Activated T-cell treated with anti-CD3 and anti-CD28 coated beads, Interleukin-2, amount 50 U/mL, for 72 hours (primary cell): ENCODE data around the gene RC3H2. TPM values are rescaled to one million over a fixed set of nuclear protein-coding genes. Genes with fewer than 3 reads are reported as not detected.

ENCODE experiments used
- ATAC-seq, 2 donors: fragments of 150-1000 bp; cut with Tn5 transposase; replicated peaks in 1 of 2; 2 replicates each; pipeline ENCODE4 v1.10.0; 2021; ENCODE audit warnings: moderate library complexity in 2 of 2, mild to moderate bottlenecking in 1 of 2
- DNase-seq, 2 donors: peaks; one replicate each; pipeline ENCODE4 v3.0.0; 2021 to 2022; ENCODE audit warnings: mixed read lengths in 1 of 2
- H3K27ac Mint-ChIP-seq: one replicate; pipeline ENCODE4 v1.8.0; 2022; ENCODE audit warnings: mild to moderate bottlenecking, moderate library complexity, mixed read lengths
- H3K27me3 Mint-ChIP-seq: one replicate; pipeline ENCODE4 v1.8.0; 2022; ENCODE audit warnings: low read depth, mixed read lengths
- H3K36me3 Mint-ChIP-seq, 2 donors: one replicate each; pipeline ENCODE4 v1.8.0; 2022; ENCODE audit warnings: mixed read lengths in 2 of 2, mild to moderate bottlenecking in 1 of 2; ENCODE audit not compliant: insufficient read depth in 2 of 2
- H3K4me1 Mint-ChIP-seq: one replicate; pipeline ENCODE4 v1.8.0; 2022; ENCODE audit warnings: low read depth, mixed read lengths
- H3K4me3 Mint-ChIP-seq, 2 donors: one replicate each; pipeline ENCODE4 v1.8.0; 2022; ENCODE audit warnings: mild to moderate bottlenecking in 2 of 2, mixed read lengths in 2 of 2, moderate library complexity in 2 of 2
- H3K9me3 Mint-ChIP-seq, 2 donors: one replicate each; pipeline ENCODE4 v1.8.0; 2022; ENCODE audit warnings: mixed read lengths in 2 of 2
- total RNA-seq, 2 donors: library from RNA; stranded (reverse); gene quantifications; one replicate each; pipeline ENCODE4 v1.2.3, GENCODE V29; 2022

RC3H2 gene
- total RNA-seq, result 10 to 100 TPM; 33.7 to 35.6 TPM

- ATAC-seq (peak; percentile 89 to 90), DNase-seq (peak; percentile 95 to 98)
- H3K36me3 Mint-ChIP-seq, result peaks cover 0 to 4% of the 10 kb centered on the region in 2 donors
- peak within 1 kb of the TSS; percentile 99 for H3K27ac Mint-ChIP-seq
- no peaks in the 10 kb centered on the region for H3K27me3 Mint-ChIP-seq
- peak within 1 kb of the TSS; percentile 93 to 99 for H3K4me3 Mint-ChIP-seq
- H3K9me3 Mint-ChIP-seq, result no peaks in the 10 kb centered on the region
- peaks cover 31% of the 10 kb centered on the region for H3K4me1 Mint-ChIP-seq
Measured at GRCh38 chr9:122904823-122905710, at the start of gene RC3H2. Gene RC3H2, minus strand, starts transcription at chr9:122905359. Its CDS starts 7,850 bp downstream, at chr9:122897509.

DNA sequence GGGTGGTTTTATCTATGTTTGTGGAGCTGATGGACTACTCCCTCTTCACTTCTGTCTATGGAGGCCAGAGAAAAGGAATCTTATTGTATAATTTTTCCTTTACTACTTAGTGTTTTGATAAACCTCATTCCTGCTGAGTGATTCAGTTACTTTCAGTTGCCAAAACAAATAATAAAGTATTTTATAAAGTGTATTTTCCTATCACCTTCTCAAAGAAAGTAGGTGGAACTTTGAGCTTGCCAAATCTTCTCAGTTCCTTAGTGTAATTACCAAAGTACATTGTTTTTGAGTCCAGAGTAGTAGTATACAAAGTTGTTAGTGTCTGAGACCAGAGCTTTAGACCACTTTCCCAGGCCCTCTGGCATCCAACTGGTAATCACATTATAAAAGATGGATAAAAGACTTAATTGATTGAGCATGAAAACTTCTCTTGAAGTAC lies 49.1 kb upstream of the RC3H2 start:
- H3K27me3 Mint-ChIP-seq, result no peaks in the 10 kb centered on the region
- no peaks in the 10 kb centered on the region for H3K9me3 Mint-ChIP-seq
- peaks cover 23% of the 10 kb centered on the region for H3K4me1 Mint-ChIP-seq
- H3K27ac Mint-ChIP-seq, result no peak overlapping the region
- peaks cover 2 to 4% of the 10 kb centered on the region in 2 donors for H3K36me3 Mint-ChIP-seq
- ATAC-seq (no peak), DNase-seq (no peak)
- H3K4me3 Mint-ChIP-seq, result no peak overlapping the region

DNA sequence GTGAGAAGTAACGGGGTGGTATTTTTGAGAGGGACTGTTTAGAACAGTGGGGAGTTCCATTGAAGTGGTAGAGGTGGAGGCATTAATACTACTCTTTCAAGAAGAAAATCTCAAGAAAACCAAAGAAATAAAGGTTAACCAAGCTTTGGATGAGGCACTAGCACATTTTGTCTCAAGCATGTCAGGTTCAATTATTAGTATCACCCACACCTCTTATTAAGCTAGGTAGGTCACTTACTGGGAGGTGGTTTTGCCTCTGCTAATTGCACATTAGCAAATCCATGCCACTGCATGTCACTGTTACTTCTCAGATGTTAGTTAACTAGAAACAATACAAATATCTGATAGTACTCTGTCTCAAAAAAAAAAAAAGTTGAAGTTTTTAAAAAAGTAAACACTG lies 45.9 kb upstream of the RC3H2 start:
- Mint-ChIP-seq H3K9me3 (no peaks in the 10 kb centered on the region), H3K4me1 (peaks cover 42% of the 10 kb centered on the region), H3K36me3 (no peaks in the 10 kb centered on the region), H3K27ac (no peak overlapping the region), H3K27me3 (no peaks in the 10 kb centered on the region), H3K4me3 (no peak overlapping the region)
- ATAC-seq (no peak), DNase-seq (no peak)

- Mint-ChIP-seq H3K36me3 (no peaks in the 10 kb centered on the region), H3K4me1 (peaks cover 50% of the 10 kb centered on the region), H3K27me3 (no peaks in the 10 kb centered on the region), H3K4me3 (no peak overlapping the region), H3K27ac (peak overlapping the region; percentile 3), H3K9me3 (no peaks in the 10 kb centered on the region)
- ATAC-seq (no peak), DNase-seq (no peak)
Measured at GRCh38 chr9:122950263-122950662, 45.1 kb upstream of the RC3H2 start.

DNA sequence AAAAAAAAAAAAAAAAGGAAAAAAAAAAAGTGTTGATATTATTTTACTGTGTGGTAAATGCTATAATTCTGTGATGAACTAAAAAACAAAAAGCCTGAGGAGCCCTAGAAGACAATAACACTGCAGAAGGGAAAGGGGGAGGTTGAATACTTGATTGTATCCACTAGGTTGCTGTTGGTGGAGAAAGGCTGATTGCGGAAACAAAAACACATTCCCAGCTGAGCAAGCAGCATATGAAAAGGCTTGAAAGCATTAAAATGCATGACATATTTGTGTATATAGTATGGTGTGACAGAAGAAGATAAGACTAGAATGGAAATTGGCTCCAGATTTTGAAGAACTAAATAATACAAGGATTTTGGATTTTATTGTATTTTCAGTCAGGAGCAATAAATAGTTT lies 44.5 kb upstream of the RC3H2 start:
- Mint-ChIP-seq H3K9me3 (no peaks in the 10 kb centered on the region), H3K4me1 (peaks cover 52% of the 10 kb centered on the region), H3K36me3 (no peaks in the 10 kb centered on the region), H3K4me3 (no peak overlapping the region), H3K27me3 (no peaks in the 10 kb centered on the region), H3K27ac (no peak overlapping the region)
- no peak for DNase-seq
- no peak for ATAC-seq

- DNase-seq, result no peak
- peak overlapping the region; percentile 51 to 74 for H3K4me3 Mint-ChIP-seq
- H3K27me3 Mint-ChIP-seq, result no peaks in the 10 kb centered on the region
- no peaks in the 10 kb centered on the region for H3K9me3 Mint-ChIP-seq
- peaks cover 52% of the 10 kb centered on the region for H3K4me1 Mint-ChIP-seq
- peak overlapping the region; percentile 87 for H3K27ac Mint-ChIP-seq
- ATAC-seq, result peak; percentile 88 to 92
- peaks cover 0 to 2% of the 10 kb centered on the region in 2 donors for H3K36me3 Mint-ChIP-seq
Measured at GRCh38 chr9:122948313-122948712, 43.2 kb upstream of the RC3H2 start.

- H3K4me3 Mint-ChIP-seq, result no peak overlapping the region
- ATAC-seq, result no peak
- H3K27me3 Mint-ChIP-seq, result no peaks in the 10 kb centered on the region
- peaks cover under 1 to 5% of the 10 kb centered on the region in 2 donors for H3K36me3 Mint-ChIP-seq
- no peak overlapping the region for H3K27ac Mint-ChIP-seq
- H3K9me3 Mint-ChIP-seq, result no peaks in the 10 kb centered on the region
- DNase-seq, result no peak
- H3K4me1 Mint-ChIP-seq, result peaks cover 62% of the 10 kb centered on the region
Measured at GRCh38 chr9:122946461-122947005, 41.4 kb upstream of the RC3H2 start.

GRCh38 chr9:122944960-122945888 lies 40.1 kb upstream of the RC3H2 start:
- Mint-ChIP-seq H3K4me1 (peaks cover 61% of the 10 kb centered on the region), H3K9me3 (no peaks in the 10 kb centered on the region), H3K27ac (peak overlapping the region; percentile 82), H3K27me3 (no peaks in the 10 kb centered on the region), H3K36me3 (peaks cover 4 to 7% of the 10 kb centered on the region in 2 donors), H3K4me3 (peak overlapping the region in 1 of 2 donors; percentile 52)
- DNase-seq, result no peak
- ATAC-seq, result no peak

DNA sequence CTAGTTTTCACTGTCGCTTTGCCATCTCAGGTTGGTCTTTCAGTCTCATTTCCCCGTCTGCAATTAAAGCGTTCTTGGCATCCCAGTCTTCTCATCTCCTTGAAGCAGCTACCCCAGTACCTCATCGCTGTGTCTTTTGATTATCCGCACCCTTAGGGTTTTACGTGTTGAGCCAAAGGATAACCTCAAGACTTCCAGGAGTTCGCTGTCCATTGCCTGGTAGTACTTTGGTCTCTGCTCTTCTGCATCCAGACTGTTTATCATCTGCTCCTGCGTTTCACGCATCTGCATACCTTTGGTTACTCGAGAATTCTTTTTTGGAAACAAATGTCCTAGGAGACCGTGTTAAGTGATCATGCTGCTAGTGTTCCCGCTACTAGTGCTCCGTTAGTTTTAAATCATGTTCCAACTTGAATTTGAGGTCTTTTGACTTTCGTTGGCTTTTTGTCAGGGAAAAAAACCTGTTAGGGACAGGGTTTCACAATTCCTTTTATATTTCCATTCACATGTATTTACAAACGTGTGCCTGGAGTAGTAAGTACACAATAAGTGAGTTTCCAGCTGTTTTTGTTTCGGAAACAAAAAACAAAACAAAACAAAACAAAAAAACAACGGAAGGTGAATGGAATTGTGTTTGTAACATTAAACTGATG lies 36.5 kb upstream of the RC3H2 start:
- Mint-ChIP-seq H3K4me3 (peak overlapping the region; percentile 94 to 98), H3K27ac (peak overlapping the region; percentile 90), H3K4me1 (peaks cover 40% of the 10 kb centered on the region), H3K9me3 (no peaks in the 10 kb centered on the region), H3K36me3 (peaks cover 7 to 11% of the 10 kb centered on the region in 2 donors), H3K27me3 (no peaks in the 10 kb centered on the region)
- ATAC-seq (no peak), DNase-seq (no peak)

- peak; percentile 97 to 98 for ATAC-seq
- H3K27me3 Mint-ChIP-seq, result no peaks in the 10 kb centered on the region
- peaks cover 7 to 15% of the 10 kb centered on the region in 2 donors for H3K36me3 Mint-ChIP-seq
- peak; percentile 97 to 99 for DNase-seq
- H3K9me3 Mint-ChIP-seq, result no peaks in the 10 kb centered on the region
- H3K4me3 Mint-ChIP-seq, result peak within 1 kb of the TSS; percentile 94 to 98
- H3K27ac Mint-ChIP-seq, result peak within 1 kb of the TSS; percentile 90
- peaks cover 37% of the 10 kb centered on the region for H3K4me1 Mint-ChIP-seq
Measured at GRCh38 chr9:122940749-122941581, 35.8 kb upstream of the RC3H2 start, which contains the start of gene RABGAP1. Gene RABGAP1, plus strand, starts transcription at chr9:122941020. Its CDS starts 16,040 bp downstream, at chr9:122957060.

- DNase-seq, result no peak
- H3K9me3 Mint-ChIP-seq, result no peaks in the 10 kb centered on the region
- no peaks in the 10 kb centered on the region for H3K27me3 Mint-ChIP-seq
- H3K27ac Mint-ChIP-seq, result peak overlapping the region; percentile 5
- peaks cover 32% of the 10 kb centered on the region for H3K4me1 Mint-ChIP-seq
- peak overlapping the region; percentile 58 to 98 for H3K4me3 Mint-ChIP-seq
- no peak for ATAC-seq
- H3K36me3 Mint-ChIP-seq, result peaks cover 7 to 17% of the 10 kb centered on the region in 2 donors
Measured at GRCh38 chr9:122940454-122940748, 35.2 kb upstream of the RC3H2 start.

DNA sequence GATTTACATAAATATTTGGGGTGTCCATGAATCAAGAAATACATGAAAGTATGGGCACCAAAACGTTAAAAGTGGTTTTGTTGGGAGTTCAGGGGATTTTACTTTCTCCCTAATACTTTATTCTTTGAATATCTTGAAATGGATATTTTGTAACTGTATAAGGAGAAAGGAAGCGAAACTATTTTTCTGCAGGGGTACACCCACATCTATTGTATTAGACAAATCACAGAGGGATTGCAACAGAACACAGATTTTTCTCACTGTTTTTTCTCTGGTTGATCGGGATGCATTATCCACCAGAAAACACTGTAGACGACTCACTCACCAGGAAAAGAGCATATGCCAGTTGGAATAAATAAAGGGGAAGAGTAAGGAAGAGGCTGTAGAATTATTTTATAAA lies 34.4 kb upstream of the RC3H2 start:
- peak overlapping the region; percentile 5 for H3K27ac Mint-ChIP-seq
- no peak for DNase-seq

More for the DNA sequence above, 34.4 kb upstream of the RC3H2 start:
- Mint-ChIP-seq H3K27me3 (no peaks in the 10 kb centered on the region), H3K9me3 (no peaks in the 10 kb centered on the region), H3K36me3 (peaks cover 7 to 19% of the 10 kb centered on the region in 2 donors), H3K4me1 (peaks cover 33% of the 10 kb centered on the region), H3K4me3 (peak overlapping the region; percentile 45 to 60)
- ATAC-seq, result no peak
